Activated CD4-positive, alpha-beta T cell treated with anti-CD3 and anti-CD28 coated beads, Interleukin-2, amount 50 U/mL, for 16 hours (primary cell): ENCODE data around the gene MYO16.

ENCODE experiments used
- DNase-seq: peaks from one replicate; pipeline ENCODE4 v3.0.0-alpha.2; 2020

MYO16 gene

GRCh38 chr13:108667205-108667604 is 37.8 kb downstream of the MYO16 start:
- no peak for DNase-seq

- DNase-seq, result no peak
Observed at GRCh38 chr13:108669381-108669780, 40.0 kb downstream of the MYO16 start.

GRCh38 chr13:108674346-108674745 is 44.9 kb downstream of the MYO16 start:
- DNase-seq, result no peak

- DNase-seq, result no peak
Observed at GRCh38 chr13:108674771-108675170, 45.4 kb downstream of the MYO16 start.

- no peak for DNase-seq
Observed at GRCh38 chr13:108676620-108677019, 47.2 kb downstream of the MYO16 start.

- DNase-seq, result no peak
Observed at GRCh38 chr13:108677806-108678205, 48.4 kb downstream of the MYO16 start.

GRCh38 chr13:108680011-108680410 is 50.6 kb downstream of the MYO16 start:
- no peak for DNase-seq

- no peak for DNase-seq
Observed at GRCh38 chr13:108681986-108682575, 52.7 kb downstream of the MYO16 start.

GRCh38 chr13:108682714-108683113 is 53.3 kb downstream of the MYO16 start:
- no peak for DNase-seq

GRCh38 chr13:108686027-108686426 is 56.6 kb downstream of the MYO16 start:
- DNase-seq, result no peak

GRCh38 chr13:108690726-108691125 is 61.3 kb downstream of the MYO16 start:
- DNase-seq, result no peak

GRCh38 chr13:108700422-108701170 is 71.2 kb downstream of the MYO16 start:
- no peak for DNase-seq

GRCh38 chr13:108702171-108702570 is 72.8 kb downstream of the MYO16 start:
- DNase-seq, result no peak

- no peak for DNase-seq
Observed at GRCh38 chr13:108705031-108705430, 75.6 kb downstream of the MYO16 start.

- DNase-seq, result no peak
Observed at GRCh38 chr13:108707584-108707983, 78.2 kb downstream of the MYO16 start.

GRCh38 chr13:108708921-108709320 is 79.5 kb downstream of the MYO16 start:
- no peak for DNase-seq

GRCh38 chr13:108711386-108711785 is 82.0 kb downstream of the MYO16 start:
- DNase-seq, result no peak

GRCh38 chr13:108725471-108725870 is 96.1 kb downstream of the MYO16 start:
- no peak for DNase-seq

- no peak for DNase-seq
Observed at GRCh38 chr13:108728370-108728769, 99.0 kb downstream of the MYO16 start.

GRCh38 chr13:108733022-108733560 is 103.7 kb downstream of the MYO16 start:
- DNase-seq, result no peak

GRCh38 chr13:108734676-108735075 is 105.3 kb downstream of the MYO16 start:
- DNase-seq, result no peak

- DNase-seq, result no peak
Observed at GRCh38 chr13:108741930-108742329, 112.5 kb downstream of the MYO16 start.

- no peak for DNase-seq
Observed at GRCh38 chr13:108742701-108743451, 113.5 kb downstream of the MYO16 start.

- DNase-seq, result no peak
Observed at GRCh38 chr13:108743522-108743921, 114.1 kb downstream of the MYO16 start.
